ENCODE results near the gene C1orf105. TPM values are rescaled to one million over a fixed set of nuclear protein-coding genes. Genes with fewer than 3 reads are reported as not detected.

C1orf105 gene
- total and polyA plus RNA-seq, 2 of the 8 experiments (the other 6 are each of a cell fraction or from before 2014, with no cell fraction given), result not detected

DNA sequence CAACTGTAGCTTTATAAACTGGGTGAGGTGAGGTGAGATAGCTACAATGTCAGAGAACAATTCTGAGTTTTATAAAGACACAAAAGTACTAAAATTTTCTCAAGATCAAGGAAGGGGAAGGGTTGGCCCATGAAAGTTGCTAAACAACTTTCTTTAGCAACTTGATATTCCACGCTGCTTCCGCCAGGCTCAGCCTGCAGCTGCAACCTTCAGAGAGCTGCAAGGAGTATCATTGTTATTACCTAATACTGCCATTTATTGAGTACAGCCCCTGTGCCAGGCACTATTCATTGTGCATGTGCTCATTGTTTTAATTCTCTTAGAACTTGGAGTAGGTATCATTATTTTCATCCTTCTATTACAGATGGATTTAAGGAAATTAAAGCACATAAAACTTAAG is 78.4 kb downstream of the C1orf105 start:
- no peak overlapping the region for H3K56ac ChIP-seq (replicated peaks; ENCODE audit: insufficient read length, low read depth, low read length)
- H3K79me1 ChIP-seq (ENCODE audit: low read depth, low read length), result no peaks in the 10 kb centered on the region
- 92% methylated on average over 2 of the region's 2 CpGs; no CpG with 5 or more reads in 1 of the 2 experiments for WGBS, 2 experiments (ENCODE audit: extremely low coverage in 1 of 2, insufficient coverage in 1 of 2, insufficient read length in 1 of 2, insufficient replicate concordance in 2 of 2, low coverage in 1 of 2, low lambda C conversion rate in 2 of 2, missing lambda C conversion rate in 1 of 2)
- H3K4me1 ChIP-seq (replicated peaks in 1 of 4; ENCODE audit: control insufficient read depth in 3 of 4, insufficient read depth in 4 of 4, low read length in 3 of 4), result no peaks in the 10 kb centered on the region; a peak in 2 of 7 replicates
- no peak overlapping the region for H4K8ac ChIP-seq (ENCODE audit: extremely low read depth, insufficient read depth, low read length)
- FAIRE-seq, result no peak
- H3K4ac ChIP-seq (replicated peaks; ENCODE audit: insufficient read length, low read depth, low read length), result no peak overlapping the region
- no peaks in the 10 kb centered on the region for H3K23me2 ChIP-seq (ENCODE audit: low read depth, low read length)
- H3K36me3 ChIP-seq (ENCODE audit: control insufficient read depth in 2 of 4, insufficient read depth in 4 of 4, low read length in 3 of 4), result no peaks in the 10 kb centered on the region
- H2BK20ac ChIP-seq (ENCODE audit: low read length), result no peak overlapping the region
- H4K5ac ChIP-seq (ENCODE audit: insufficient read length, low read depth, low read length), result no peak overlapping the region
- no peak overlapping the region for H3K4me2 ChIP-seq (ENCODE audit: insufficient read depth in 1 of 2, low read depth in 2 of 2, low read length in 2 of 2)
- H3K27me3 ChIP-seq (replicated peaks in 1 of 4; ENCODE audit: control insufficient read depth in 3 of 4, extremely low read depth in 1 of 4, insufficient read depth in 3 of 4, low read length in 3 of 4), result no peaks in the 10 kb centered on the region
- H2AK5ac ChIP-seq (ENCODE audit: low read depth, low read length), result no peak overlapping the region
- H3K79me2 ChIP-seq (ENCODE audit: control insufficient read depth in 1 of 2, insufficient read depth in 2 of 2, low read length in 2 of 2), result no peaks in the 10 kb centered on the region
- no peak overlapping the region for H2BK15ac ChIP-seq (ENCODE audit: low read length)
- DNase-seq (ENCODE audit: low read depth in 1 of 2, low spot score in 2 of 2), result no peak
- H4K91ac ChIP-seq (replicated peaks; ENCODE audit: insufficient read length, low read length), result no peak overlapping the region
- H2BK120ac ChIP-seq (replicated peaks; ENCODE audit: low read depth, low read length), result no peak overlapping the region
- CTCF ChIA-PET (ENCODE audit: partially characterized antibody), result no interaction called here
- no peaks in the 10 kb centered on the region for H4K20me1 ChIP-seq (replicated peaks in 1 of 2; ENCODE audit: control insufficient read depth in 1 of 2, insufficient read depth in 2 of 2, low read length in 2 of 2)
- no peak overlapping the region for H3K14ac ChIP-seq (ENCODE audit: insufficient read length)
- POLR2A ChIA-PET (ENCODE audit: partially characterized antibody), result no interaction called here
- H2BK12ac ChIP-seq (ENCODE audit: low read depth, low read length), result no peak overlapping the region
- H3K27ac ChIP-seq (ENCODE audit: low read depth, low read length), result no peak overlapping the region
- H3K18ac ChIP-seq (ENCODE audit: extremely low read depth, low read length), result no peak overlapping the region
- H2BK5ac ChIP-seq (ENCODE audit: low read depth, low read length), result no peak overlapping the region
- no peak overlapping the region for H3K23ac ChIP-seq (ENCODE audit: insufficient read length)
- H2AFZ ChIP-seq (ENCODE audit: low read length), result no peak overlapping the region
- no peak overlapping the region for H3K4me3 ChIP-seq (ENCODE audit: extremely low read depth in 1 of 4, insufficient read depth in 2 of 4, low read depth in 3 of 4, low read length in 4 of 4)
- no peak overlapping the region for H3K9ac ChIP-seq (replicated peaks in 1 of 4; ENCODE audit: extremely low read depth in 1 of 4, low read depth in 3 of 4, low read length in 3 of 4)
- no peaks in the 10 kb centered on the region for H3K9me3 ChIP-seq (ENCODE audit: insufficient read depth in 2 of 2, low read depth in 1 of 2, low read length in 1 of 2)
- no peak for TF ChIP-seq KDM4A (IDR thresholded peaks at IDR 0.05; ENCODE audit: low read depth, low read length, severe bottlenecking)
- TF ChIP-seq BACH1 (IDR thresholded peaks at IDR 0.05; ENCODE audit: low read length), result no peak
- no peak for TF ChIP-seq SRF (IDR thresholded peaks at IDR 0.05; ENCODE audit: low read depth, low read length)
- no peak for TF ChIP-seq CHD1 (IDR thresholded peaks at IDR 0.05; ENCODE audit: low read depth, low read length)
- no peak for TF ChIP-seq RNF2 (IDR thresholded peaks at IDR 0.05; ENCODE audit: borderline replicate concordance, low read depth, low read length, missing control alignments, poor library complexity, severe bottlenecking)
- TF ChIP-seq MAFK (IDR thresholded peaks at IDR 0.05; ENCODE audit: low read depth, low read length), result no peak
- no peak for TF ChIP-seq EZH2 (IDR thresholded peaks at IDR 0.05; ENCODE audit: low read depth, low read length, severe bottlenecking)
- TF ChIP-seq TCF12 (IDR thresholded peaks at IDR 0.05; ENCODE audit: low read depth, low read length), result no peak
- no peak for TF ChIP-seq POU5F1 (IDR thresholded peaks at IDR 0.05; ENCODE audit: low read depth, low read length)
- TF ChIP-seq FOSL1 (IDR thresholded peaks at IDR 0.05; ENCODE audit: insufficient read depth, low read depth, low read length), result no peak
- TF ChIP-seq GTF2F1 (IDR thresholded peaks at IDR 0.05; ENCODE audit: borderline replicate concordance, low read depth, low read length), result no peak
- no peak for TF ChIP-seq SP2 (IDR thresholded peaks at IDR 0.05; ENCODE audit: low read length)
- no peak for TF ChIP-seq POLR2AphosphoS5 (IDR thresholded peaks at IDR 0.05; ENCODE audit: low read depth, low read length)
- TF ChIP-seq TBP (IDR thresholded peaks at IDR 0.05; ENCODE audit: low read depth, low read length), result no peak
- no peak for TF ChIP-seq BRCA1 (IDR thresholded peaks at IDR 0.05; ENCODE audit: low read depth, low read length)
- TF ChIP-seq CBX8 (IDR thresholded peaks at IDR 0.05; ENCODE audit: borderline replicate concordance, low read depth, low read length), result no peak
